Activated CD8-positive, alpha-beta memory T cell treated with anti-CD3 and anti-CD28 coated beads for 1 hour (primary cell): Measurements from ENCODE around the gene GDA.

Experiments
- DNase-seq, 2 donors: peaks; one replicate each; pipeline ENCODE4 v3.0.0-alpha.2; 2020; ENCODE audit warnings: low read depth in 1 of 2; ENCODE audit errors: extremely low read depth in 1 of 2

Gene GDA

GRCh38 chr9:72150127-72150526, 887 bp downstream of the GDA start:
- DNase-seq: no peak

- DNase-seq: no peak
These were observed 1.4 kb downstream of the GDA start for GRCh38 chr9:72150661-72151060.

GRCh38 chr9:72151104-72151503, 1.9 kb downstream of the GDA start:
- DNase-seq: no peak

GRCh38 chr9:72154468-72155285, 5.4 kb downstream of the GDA start:
- DNase-seq: no peak

- no peak for DNase-seq
These were observed 6.1 kb downstream of the GDA start for GRCh38 chr9:72155301-72155700.

GRCh38 chr9:72156586-72156985, 7.3 kb downstream of the GDA start:
- no peak for DNase-seq

- no peak for DNase-seq
These were observed 9.4 kb downstream of the GDA start for GRCh38 chr9:72158680-72159079.

- no peak for DNase-seq
These were observed 11.3 kb downstream of the GDA start for GRCh38 chr9:72160446-72161123.

- no peak for DNase-seq
These were observed 16.1 kb downstream of the GDA start for GRCh38 chr9:72165326-72165725.

GRCh38 chr9:72165821-72166547, 16.7 kb downstream of the GDA start:
- DNase-seq: no peak

- DNase-seq: no peak
These were observed 18.8 kb downstream of the GDA start for GRCh38 chr9:72168075-72168474.

GRCh38 chr9:72169178-72169577, 19.9 kb downstream of the GDA start:
- no peak for DNase-seq

GRCh38 chr9:72173080-72173479, 23.8 kb downstream of the GDA start:
- DNase-seq: no peak

- DNase-seq: no peak
These were observed 36.3 kb downstream of the GDA start for GRCh38 chr9:72185561-72185960.

GRCh38 chr9:72187121-72187695, 38.0 kb downstream of the GDA start:
- DNase-seq: no peak

- no peak for DNase-seq
These were observed 39.0 kb downstream of the GDA start for GRCh38 chr9:72188232-72188631.

- DNase-seq: no peak
These were observed 44.2 kb downstream of the GDA start for GRCh38 chr9:72193478-72193881.

GRCh38 chr9:72199238-72199637, 50.0 kb downstream of the GDA start:
- DNase-seq: no peak

GRCh38 chr9:72200452-72200851, 51.2 kb downstream of the GDA start:
- DNase-seq: no peak

- no peak for DNase-seq
These were observed 52.8 kb downstream of the GDA start for GRCh38 chr9:72202009-72202408.

GRCh38 chr9:72203205-72203803, 54.1 kb downstream of the GDA start:
- no peak for DNase-seq
